IPS-NIHi7 (cell line): ENCODE data around the gene SLC27A3.

ENCODE experiments used
- DNase-seq: peaks from one replicate; pipeline ENCODE4 v3.0.0; 2012; ENCODE audit warnings: mixed read lengths; ENCODE audit errors: extremely low spot score

The SLC27A3 gene

DNA sequence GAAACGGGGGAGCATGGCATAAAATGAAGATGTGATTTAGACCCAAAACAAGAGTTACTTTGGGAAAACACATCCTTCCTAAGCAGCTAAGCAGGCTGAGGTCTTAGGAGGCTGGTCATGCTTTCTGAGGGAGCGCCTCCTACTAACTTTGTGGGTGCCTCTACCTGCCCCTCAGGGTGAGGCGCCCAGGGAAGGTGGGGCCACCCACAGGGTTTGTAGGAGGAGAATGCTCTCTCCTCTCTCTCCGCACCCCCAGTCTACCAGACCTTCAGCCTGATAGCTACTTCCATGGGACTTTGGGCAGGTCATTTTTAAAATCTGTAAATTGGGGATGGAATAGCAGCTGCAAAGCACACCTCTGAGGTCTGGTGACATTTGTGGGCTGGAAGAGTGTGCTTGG, 23.8 kb downstream of the SLC27A3 start:
- no peak for DNase-seq

DNA sequence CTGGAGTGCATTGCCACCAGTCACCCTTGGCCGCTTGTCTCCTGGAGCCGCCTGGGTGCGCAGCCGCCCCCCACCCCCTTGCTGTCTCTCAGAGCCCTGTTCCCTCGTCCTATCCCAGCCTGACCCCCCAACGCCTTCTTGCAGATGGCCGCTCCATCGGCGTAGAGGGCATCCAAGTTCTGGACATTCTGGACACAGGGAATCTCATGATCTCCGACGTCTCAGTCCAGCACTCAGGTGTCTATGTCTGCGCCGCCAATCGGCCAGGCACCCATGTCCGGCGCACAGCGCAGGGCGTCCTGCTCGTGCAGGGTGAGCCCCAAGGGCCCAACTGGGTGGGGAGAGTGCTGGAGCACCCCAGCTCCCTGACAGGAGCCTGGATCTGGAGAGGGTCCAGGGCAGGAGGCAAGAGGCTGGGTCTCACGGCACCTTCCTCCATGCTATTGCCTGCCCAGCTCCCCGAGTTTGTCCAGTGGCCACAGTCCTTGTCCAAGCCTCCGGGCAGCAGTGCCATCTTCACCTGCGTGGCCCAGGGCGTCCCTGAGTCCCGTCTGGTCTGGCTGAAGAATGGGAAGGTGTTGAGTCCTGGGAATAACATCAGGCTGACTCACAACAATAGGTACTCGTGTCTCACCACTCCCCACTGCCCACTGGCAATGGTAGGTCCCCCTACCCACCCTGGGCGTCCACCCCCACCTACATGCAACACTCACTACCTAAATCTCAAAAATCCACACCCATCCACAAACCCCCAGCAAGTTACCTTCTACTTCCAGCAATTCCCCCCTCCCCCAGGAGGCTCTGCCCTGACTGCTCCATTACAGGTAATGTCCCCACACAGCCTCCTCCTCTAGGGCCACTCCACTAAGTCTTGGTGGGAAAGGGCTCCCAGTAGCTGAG, 24.6 kb downstream of the SLC27A3 start:
- no peak for DNase-seq

DNA sequence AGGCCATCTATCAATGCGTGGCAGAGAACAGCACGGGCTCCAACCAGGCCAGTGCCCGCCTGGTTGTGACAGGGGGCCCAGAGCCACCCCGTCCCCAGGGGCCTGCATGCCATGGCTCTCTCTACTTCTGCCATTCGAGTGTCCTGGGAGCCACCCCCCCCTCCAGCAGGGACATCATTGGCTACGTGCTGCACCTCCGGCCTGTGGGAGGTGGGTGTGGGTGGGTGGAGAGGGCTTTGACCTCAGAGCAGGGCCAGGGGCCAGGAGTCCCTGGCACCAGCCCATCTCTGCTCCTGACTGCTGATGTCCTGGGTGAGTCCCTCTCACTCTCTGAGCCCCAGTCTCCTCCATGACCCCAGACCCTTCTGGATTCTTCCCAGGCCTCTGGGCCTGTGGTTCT, 25.3 kb downstream of the SLC27A3 start:
- DNase-seq, result no peak

DNA sequence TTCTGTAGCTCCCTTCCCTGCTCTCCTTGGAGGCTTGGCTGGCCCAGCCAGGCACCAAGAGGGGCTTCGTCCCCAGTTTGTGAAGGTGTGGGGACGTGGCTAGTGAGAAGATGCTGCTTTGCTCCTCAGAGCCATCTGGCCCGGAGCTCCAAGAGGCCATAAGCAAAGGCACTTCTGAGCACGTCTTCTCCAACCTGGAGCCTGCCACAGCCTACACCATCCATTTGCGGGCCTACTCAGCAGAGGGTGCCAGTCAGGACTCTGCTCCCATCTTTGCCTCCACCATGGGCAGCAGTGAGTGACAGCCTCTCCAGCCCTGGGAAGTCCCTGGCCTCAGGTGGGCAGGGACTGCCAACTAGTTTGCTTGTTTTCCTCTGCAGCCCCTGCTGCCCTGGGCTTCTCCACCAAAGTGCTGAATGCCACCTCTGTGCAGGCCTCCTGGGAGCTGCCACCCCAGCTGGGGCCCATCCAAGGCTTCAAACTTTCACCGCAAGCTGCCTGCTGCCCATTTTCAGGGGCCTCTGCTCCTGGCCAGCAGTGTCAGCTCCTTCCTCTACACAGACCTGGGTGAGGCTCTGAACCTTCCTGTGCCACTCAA, 25.9 kb downstream of the SLC27A3 start:
- DNase-seq, result no peak

DNA sequence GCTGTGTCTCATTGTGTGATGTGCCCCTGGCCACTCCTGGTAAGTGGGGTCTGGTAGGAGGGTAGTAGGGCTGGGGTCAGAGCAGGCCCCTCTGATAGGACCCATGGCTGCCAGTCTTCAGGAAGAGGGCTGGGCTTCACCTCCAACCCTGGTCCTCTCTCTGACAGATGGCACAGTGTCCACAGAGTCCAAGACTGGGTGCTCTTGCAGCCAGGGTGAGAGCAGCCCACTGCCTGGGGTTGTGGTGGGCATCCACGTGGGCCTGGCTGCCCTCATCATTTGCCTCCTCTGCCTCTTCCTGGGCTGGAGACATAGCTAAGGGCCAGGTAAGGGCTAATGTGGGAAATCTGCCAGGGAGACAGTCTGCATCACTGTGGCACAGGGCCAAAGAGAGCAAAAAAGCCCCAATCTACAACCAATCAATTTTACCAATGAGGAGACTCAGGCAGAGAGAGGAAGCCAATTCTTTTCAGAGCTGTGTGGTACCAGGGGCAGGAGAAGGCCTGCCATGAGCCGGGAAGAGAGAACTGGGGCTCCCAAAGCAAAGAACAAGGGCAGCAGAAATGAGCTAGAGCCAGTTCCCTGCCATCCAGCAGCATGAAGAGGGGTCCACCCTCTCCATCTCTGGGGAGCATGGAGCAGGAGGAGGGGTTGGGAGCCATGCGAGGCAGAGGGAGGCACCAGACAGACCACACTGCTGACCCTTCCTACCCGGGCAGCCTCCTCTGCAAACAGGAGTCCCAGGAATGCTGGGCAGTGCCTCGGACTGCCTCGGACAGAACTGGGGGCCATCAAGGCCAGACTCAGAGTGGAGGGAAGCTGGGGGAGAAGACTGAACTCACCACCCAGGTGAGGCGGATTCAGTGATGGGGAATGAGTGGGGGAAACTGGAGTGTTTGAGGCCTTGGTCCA, 26.8 kb downstream of the SLC27A3 start:
- no peak for DNase-seq

DNA sequence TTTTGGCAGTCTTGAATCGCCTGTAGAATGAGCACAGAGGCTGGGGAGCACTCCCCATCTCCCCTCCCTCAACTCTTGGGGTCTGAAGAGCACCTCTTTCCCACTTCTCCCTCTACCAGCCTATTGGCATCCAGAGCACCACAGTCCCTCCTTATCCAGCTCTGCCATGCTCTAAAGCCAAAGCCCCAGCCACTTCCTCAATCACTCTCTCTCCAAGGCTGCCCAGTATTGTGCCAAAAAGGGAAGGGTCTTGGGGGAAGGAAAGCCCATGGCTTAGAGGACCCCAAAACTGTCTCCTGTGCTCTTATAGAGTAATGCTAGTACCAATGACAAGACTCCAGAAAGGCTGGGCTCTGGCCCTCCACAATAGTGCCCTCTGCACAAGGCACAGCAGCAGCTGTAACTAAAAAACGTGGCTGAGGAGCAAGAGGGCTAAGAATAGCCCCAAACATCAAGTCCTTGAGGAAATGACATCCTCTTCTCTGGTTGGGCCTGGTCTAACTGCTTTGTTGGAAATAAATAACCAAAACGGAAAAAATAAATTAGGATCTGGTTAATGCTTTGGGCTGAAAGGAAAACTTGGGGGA, 28.4 kb downstream of the SLC27A3 start:
- DNase-seq, result no peak

DNA sequence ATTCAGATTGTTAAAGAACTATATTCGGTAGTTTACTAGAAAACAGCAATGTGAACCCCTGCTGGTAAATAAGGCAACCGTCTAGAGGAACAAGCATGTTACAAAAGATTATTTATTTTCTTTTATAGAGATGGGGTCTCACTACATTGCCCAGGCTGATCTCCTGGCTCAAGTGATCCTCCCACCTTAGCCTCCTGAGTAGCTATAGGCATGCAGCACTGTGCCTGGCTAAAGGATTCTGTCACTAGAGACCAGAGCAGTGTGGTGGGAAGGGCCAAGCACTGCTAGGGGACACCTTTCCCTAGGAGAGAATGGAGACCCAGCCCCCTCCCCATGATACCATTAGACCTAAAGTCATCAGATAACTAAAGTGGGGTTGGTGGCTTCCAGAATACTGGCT, 28.9 kb downstream of the SLC27A3 start:
- no peak for DNase-seq

DNA sequence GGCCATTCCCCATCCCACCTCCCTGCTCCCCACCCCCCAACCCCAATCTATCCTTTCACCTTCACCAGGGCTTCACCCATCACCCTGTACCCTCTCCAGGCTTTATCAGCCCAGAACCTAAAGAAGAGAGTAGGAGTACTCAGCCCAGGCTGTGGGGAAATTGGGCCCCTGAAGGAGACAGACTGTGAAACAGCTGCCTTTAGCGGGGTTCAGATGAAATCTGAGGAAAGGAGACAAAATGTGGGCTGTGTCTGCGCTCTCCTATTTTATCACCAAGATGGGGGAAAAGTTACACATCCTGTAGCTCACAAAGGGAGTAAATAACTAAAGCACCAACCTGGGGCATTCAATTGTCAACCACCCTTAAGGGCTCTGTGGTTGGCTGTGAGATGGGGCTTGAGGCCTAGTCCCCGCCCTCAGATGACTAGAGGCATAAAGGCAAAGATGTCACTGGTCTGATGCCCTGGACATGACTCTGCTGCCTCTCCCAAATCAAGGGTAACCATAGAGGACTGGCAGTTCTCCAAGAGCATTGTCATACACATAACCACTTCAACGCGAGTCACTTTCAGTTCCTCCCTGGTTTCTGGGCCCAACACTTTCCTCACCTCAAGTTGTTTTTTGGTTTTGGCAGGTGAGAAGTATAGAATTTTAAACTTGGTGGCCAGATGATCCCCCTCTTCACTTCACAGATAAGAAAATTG, 30.0 kb downstream of the SLC27A3 start:
- peak; percentile 8 for DNase-seq

DNA sequence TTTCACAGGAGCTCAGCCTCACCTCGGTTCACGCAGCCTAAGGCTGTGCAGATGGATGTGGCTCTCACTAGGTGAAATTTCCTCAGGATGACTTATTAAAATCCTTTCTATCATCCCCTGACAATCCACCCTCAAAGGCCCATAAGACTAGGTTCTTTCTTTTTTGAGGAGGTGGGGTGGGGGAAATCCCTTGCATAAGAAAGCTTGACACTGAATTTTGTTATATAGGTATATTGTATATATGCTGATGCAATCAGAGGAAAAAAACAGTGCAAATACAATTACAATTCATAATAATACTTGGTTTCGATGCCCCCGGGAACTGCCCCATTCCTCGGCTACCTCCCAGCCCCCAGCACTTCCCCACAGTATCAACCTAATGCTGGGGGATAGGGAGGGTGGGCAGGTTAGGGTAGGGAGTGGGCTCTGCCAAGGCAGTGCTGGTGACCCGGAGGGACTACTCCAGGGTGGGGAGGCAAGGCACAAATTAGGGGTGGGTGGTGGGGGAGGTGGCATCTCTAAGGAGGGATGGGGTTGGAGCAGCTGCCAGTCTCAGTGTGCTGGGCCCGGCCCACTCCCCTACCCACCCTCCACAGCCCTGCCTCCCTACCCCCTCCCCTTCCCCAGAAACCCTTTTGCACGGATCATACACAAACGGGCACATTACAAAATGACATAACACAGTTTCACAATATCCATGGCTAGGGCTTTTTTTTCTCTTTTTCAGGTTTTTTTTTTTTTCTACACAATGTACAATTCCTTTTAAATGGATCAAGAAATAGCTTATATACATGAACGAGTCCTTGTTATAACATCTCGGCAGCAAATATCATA, 30.9 kb downstream of the SLC27A3 start:
- no peak for DNase-seq

DNA sequence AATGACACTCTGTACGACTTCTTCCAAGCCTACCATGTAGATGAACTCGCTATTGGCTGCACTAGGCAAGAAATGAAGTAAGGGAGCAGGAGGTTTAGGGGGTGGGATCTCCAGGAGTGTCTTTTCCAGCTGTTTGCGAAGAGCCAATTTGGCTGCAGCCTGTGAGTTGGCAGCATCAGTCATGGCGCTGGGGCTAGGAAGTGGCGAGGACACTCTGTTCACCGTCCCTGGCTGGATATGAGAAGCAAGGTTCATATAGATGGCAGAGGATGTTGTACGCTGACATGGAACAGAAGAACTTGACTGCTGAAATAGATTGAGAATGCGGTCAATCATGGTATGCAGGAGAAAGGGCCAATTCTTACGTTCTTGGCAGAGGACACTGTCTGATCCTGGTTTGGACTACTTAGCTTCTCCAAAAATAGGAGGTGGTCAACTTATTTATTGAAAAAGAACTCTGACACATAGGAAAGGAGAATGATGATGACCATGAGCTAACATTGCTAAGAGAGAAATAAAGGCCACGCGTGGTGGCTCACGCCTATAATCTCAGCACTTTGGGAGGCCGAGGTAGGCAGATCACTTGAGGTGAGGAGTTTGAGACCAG, 41.2 kb downstream of the SLC27A3 start:
- no peak for DNase-seq

DNA sequence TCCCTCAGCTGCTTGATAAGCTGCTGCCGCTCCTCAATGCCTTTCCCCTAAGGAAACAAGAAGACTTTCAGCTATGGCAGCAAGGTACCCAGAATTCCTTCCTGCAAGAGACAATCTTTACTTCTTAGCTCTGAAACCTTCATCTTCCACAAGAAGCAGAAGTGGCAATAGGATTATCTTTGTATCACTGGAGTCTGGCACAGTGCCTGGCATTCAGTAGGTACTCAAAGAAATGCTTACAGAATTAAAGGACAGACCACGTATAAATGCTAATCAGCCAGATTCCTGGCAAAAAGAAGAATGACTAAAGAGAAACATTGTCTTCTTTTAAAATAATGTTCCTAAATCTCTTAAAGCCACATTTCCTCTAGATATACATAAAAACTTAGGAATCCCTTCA, 43.7 kb downstream of the SLC27A3 start:
- no peak for DNase-seq

DNA sequence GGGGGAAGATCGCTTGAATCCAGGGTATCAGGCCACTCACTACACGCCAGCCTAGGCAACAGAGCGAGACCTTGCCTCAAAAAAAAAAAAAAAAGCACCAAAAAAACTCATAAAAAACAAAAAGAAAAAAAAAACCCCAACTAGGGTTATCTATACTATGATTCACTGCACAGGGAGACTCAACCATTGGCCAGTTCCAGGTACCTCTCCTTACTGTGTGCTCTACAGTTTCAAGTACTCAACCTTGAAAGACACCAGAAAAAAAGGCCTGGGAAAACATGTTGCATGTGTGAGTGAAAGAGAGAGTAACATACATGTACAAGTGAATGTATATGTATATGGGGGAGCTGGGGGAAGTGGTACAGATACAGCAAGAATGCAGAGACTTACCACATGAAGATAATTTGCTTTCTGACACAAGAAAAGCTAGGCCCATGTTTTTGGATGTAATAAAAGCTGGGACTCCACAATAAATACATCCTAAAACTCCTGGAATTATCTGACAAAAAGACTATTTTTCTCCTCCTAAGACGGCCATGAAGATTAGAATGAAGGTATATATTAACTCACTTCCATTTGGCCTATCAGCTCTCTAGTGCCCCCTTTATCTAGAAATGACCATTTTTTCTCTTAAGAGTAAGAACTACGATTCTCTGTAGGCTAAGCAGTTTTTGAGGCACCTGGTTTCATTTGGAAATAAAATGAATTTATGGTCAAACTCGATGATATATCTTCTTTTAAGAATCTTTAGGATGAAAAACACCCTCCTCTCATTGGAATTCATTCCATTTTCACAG, 52.2 kb downstream of the SLC27A3 start:
- DNase-seq, result no peak
